Posterior cingulate gyrus (tissue), 11 donors: ENCODE results near the gene CCDC178.
"Not testable (repeated sequence)": the region's sequence is repeated elsewhere in the genome, so short reads cannot be mapped to it uniquely, and the experiment has no call there.

Experiments used
- DNase-seq, 10 donors: peaks; one replicate each; pipeline versions ENCODE4 v3.0.0 to v3.0.0-alpha.2; 2020 to 2021; ENCODE audit warnings: mixed read lengths in 3 of 10
- intact Hi-C: fragments of 100-400 bp; cut with DNase I; formaldehyde crosslinking; loops from one replicate; pipeline ENCODE4 v1.15.1; 2023

Gene CCDC178, protein sequence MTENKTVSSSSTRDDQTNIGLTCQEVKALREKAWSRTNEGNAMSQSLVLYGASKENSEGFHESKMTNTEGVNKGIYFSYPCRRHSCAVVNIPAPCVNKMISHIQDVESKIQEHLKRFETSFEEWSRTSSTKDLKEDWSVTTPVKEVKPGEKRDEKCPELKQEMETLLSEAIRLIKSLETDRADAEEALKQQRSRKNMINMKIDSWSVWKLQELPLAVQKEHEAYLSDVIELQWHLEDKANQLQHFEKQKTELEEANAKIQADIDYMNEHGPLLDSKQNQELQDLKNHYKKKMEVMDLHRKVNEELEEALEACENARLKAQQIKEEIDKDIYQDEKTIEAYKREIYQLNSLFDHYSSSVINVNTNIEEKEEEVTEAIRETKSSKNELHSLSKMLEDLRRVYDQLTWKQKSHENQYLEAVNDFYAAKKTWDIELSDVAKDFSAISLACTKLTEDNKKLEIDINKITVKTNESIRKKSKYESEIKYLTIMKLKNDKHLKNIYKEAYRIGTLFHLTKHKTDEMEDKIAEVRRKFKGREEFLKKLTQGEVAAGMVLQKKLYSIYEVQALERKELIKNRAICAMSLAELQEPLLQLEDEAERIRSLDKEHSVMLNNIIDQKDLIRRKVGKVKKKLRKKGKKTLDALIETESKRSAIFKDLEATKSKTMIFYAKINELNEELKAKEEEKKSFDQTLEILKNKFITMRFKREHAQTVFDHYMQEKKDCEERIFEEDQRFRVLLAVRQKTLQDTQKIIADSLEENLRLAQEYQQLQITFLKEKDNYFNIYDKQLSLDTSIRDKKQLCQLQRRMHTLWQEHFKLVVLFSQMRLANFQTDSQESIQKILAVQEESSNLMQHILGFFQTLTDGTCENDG

DNA sequence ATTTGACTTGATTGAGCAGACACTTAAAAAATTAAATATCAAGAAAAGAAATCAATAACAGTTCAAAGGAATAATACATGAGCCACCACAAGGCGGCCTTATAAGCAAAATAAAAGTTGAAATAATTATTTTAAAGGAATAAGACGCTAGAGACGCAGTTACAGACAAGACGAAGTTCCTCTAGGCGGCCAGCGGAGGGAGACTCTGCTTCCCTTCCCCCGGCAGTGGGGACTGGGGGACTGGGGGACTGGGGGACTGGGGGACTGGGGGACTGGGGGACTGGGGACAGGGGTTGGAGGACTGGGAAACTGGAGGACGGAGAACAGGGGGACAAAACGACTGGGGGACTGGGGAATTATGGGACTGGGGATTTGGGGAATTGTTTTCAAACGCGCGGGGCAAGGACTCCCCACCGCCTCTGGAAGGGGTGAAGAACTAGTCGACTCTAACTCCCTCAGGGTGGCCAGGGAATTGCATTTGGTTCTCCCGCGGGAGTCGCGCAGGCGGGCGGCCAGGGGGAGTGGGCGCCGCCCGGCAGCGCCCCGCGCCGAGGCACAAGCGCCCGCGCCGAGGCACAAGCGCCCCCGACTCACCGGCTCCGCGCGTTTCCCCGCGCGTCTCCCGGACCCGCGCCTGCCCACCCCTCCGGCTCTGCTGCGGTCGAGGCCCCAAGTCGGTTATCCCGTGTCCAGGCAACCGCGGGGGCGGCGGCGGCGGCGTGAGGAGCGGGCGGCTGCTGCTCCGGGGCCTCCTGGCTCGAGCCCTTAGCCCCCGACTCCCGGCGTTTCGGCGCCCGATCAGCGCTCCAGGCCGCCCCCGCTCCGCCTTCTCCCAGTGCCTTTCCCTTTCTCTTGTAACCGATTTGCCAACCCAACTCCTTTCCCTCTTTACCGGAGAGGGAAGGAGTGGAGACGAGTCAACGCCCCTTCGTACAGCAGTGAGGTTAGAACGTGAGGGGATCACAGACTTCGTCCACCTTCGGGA, at the start of gene CCDC178:
TSS of gene CCDC178 (minus strand) at position 662 of the 984 bp plus-strand sequence. CDS start 28,633 bp downstream, outside the sequence.
- peak in 9 of 10 donors; percentile 28 to 93 (median 60) for DNase-seq
- intact Hi-C loops = no loop called here

- DNase-seq = no peak
- intact Hi-C loops = no loop called here
These were observed 43.4 kb upstream of the CCDC178 start for GRCh38 chr18:33483908-33484307.

DNA sequence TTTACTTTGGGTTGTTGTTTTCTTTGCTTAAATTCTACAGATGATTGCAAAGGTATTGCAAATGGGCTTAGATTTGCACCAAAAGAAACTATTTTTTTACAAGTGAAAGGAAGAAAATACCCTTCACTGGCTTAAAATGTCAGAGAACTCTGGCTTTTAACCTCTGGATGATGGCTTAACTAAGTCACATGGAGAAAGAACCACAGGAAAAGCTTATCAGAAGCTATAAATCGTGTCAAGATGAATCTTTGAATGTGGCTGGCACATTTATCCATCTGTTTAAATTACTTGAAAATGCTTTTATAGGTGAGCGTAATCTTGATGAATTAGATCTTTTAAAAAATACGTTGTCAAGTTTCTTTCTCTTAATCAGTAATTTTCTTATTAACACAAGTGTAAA, 32.0 kb upstream of the CCDC178 start:
- intact Hi-C loops = no loop called here
- no peak for DNase-seq

DNA sequence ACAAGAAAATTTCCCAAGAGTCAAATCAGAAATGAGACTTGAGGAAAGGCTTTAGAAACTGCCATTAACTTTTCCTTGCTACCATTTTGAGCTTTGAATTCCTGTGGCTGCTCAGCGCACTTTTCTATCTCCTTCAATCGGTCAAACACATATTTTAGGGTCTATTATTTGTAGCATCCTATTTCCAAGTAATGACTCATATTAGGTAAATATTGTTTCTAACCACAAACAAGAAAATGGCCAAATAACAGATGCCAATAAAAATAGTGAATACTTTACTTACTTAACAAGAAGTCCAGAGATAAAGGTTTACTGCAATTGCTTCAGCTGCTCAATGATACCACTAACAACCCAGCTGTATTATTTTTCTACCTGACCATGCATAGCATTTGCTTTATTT, 29.7 kb upstream of the CCDC178 start:
- intact Hi-C loops = no loop called here

GRCh38 chr18:33469699-33470098, 29.2 kb upstream of the CCDC178 start:
- no peak for DNase-seq
- intact Hi-C loops = no loop called here

More for the DNA sequence above, 29.7 kb upstream of the CCDC178 start:
- no peak for DNase-seq

DNA sequence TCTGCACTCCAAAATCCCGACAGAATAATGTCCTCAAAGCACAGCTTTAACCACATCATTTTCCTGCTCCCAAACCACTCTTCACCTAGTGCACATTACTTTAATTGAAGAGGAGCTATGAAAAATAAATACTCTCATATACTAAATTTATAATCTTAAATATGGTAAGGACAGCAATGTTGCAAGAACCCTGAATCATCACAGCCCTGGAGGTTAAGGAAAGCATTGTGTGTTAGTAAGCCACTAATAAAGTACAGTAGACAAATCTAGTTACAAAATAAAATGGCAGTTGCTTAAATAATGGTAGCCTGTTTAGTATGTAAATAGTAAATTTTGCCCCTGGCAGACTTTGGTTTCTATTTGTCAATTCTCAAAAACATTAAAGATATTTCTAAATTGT, 27.0 kb upstream of the CCDC178 start:
- intact Hi-C loops = no loop called here
- no peak for DNase-seq

- intact Hi-C loops = no loop called here
- no peak for DNase-seq
These were observed 26.3 kb upstream of the CCDC178 start for GRCh38 chr18:33466822-33467221.

DNA sequence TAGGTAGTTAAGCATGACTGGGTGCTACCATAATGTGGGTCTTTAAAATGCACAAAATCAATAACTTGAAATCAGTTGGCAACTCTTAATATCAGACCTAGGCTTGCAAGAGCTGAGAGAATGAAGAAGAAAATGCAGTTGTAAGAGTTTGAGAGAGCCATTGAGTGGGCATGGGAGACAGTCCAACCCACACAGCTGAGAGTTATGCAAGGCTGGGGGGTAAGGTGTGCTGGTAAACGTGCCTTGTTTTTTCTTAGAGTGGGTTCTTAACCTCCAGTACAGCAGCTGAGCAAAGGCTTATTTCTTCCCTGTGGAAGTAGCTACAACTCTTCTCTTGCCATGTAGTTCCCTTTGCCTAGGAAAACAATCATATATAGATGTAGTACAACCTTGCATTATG, 20.2 kb upstream of the CCDC178 start:
- no peak for DNase-seq
- intact Hi-C loops = no loop called here

- no peak for DNase-seq
- intact Hi-C loops = no loop called here
These were observed 19.1 kb upstream of the CCDC178 start for GRCh38 chr18:33459612-33460011.

GRCh38 chr18:33446604-33447003, 6.1 kb upstream of the CCDC178 start:
- intact Hi-C loops = no loop called here

DNA sequence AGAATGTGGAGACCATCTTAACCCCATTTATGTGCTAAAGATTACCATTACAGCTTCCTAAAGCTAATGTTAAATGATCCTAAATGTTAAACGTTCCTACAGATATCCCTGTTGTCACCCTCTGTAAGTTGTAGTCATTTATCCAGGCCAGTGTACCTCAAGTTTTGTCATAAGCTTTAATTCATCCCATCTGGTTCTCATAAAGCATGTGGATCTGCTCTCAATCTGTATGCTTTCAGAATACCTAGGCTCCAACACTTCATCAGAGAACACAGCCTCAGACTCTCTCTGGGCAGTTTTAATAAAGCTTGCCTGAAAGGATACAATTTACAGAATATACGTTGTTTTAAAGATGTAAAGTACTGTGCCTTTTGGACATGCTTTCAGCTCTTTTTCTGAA, 4.2 kb upstream of the CCDC178 start:
- intact Hi-C loops = no loop called here
- no peak for DNase-seq

More at GRCh38 chr18:33446604-33447003, 6.1 kb upstream of the CCDC178 start:
- no peak for DNase-seq

DNA sequence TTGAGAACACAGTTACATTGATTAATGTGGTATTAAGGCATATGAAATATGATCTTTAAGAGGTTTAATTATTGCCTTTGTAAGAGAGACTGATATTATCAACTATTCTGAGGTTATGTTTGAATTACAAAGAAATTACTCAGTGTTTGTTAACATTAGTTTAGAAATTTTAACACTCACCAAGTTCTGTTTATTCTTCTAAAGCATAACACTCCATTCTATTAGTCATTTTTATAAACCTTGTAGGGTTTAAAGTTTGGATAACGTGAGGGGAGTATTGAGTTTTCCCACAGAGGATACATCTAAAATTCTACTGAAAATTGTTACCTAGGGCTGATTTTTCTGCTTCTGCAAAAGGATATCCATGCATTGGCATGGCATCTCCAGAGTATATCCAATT, 7.7 kb downstream of the CCDC178 start:
- intact Hi-C loops = no loop called here
- no peak for DNase-seq

- intact Hi-C loops = no loop called here
These were observed 13.0 kb downstream of the CCDC178 start for GRCh38 chr18:33427549-33427948.

GRCh38 chr18:33424266-33424946, 16.1 kb downstream of the CCDC178 start:
- intact Hi-C loops = no loop called here
- DNase-seq = peak in 1 of 10 donors; percentile 2

More at GRCh38 chr18:33427549-33427948, 13.0 kb downstream of the CCDC178 start:
- no peak for DNase-seq

GRCh38 chr18:33421225-33421624, 19.3 kb downstream of the CCDC178 start:
- intact Hi-C loops = no loop called here
- DNase-seq = no peak

DNA sequence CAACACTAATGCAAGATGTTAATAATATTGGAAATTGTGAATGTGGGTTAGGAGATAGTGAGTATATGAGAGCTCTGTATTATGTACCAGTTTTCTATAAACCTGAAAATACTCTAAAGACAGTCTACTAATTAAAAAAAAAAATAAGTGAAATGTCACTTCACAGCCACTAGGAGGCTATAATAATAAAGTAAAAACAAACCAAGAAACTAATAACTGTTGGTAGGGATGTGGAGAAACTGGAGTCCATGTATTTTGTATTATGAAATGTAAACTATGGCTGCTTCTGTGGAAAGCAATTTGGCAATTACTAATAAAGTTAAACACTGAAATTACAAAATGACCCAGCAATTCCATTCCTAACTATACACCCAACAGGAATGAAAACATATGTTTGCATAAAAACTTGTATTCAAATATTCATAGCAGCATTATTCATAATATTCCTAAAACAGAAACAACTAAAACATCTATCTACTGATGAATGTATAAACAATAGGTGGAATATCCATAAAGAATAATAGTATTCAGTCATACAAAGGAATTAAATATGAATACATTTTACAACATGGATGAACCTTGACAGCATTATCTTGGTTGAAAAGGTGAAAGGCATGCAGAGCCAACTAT, 36.2 kb downstream of the CCDC178 start:
- DNase-seq = no peak
- intact Hi-C loops = no loop called here

- intact Hi-C loops = not testable (repeated sequence)
- DNase-seq = peak in 1 of 10 donors; percentile 32
These were observed 41.6 kb downstream of the CCDC178 start for GRCh38 chr18:33398939-33399338.

DNA sequence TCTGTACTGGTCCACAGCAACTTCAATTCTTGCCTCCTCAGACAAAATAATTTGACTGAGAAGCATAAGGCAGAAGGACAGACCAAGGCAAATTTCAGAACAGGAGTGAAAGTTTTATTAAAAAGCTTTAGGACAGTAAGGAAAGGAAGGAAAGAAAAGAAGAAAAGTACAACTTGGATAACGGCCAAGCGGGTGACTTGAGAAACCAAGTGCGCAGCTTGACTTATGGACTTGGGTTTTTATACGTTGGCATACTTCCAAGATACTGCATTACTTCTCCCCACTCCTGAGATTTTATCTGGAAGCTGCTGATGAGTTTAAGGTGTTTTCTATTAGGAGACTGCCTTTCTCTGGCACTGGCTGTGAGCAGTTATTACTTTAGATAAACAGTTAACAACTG, 64.7 kb downstream of the CCDC178 start:
- intact Hi-C loops = no loop called here
- no peak for DNase-seq

GRCh38 chr18:33372442-33372841, 68.1 kb downstream of the CCDC178 start:
- DNase-seq = no peak
- intact Hi-C loops = no loop called here
